K562 (cell line): ENCODE data around the gene NCOA4. TPM values are rescaled to one million over a fixed set of nuclear protein-coding genes. Genes with fewer than 3 reads are reported as not detected.
A peak's percentile ranks its signal among the peaks of the same experiment; 100 is the strongest.

Source experiments
- ARID2 ChIP-seq: fragments of 450-650 bp; IDR thresholded peaks from 2 replicates; pipeline ENCODE4 v1.6.1; 2017; ENCODE audit warnings: antibody characterized with exemption, mild to moderate bottlenecking
- ATF4 ChIP-seq: fragments of 450-650 bp; formaldehyde crosslinking; IDR thresholded peaks from 2 replicates; pipeline ENCODE4 v1.4.0; 2022; ENCODE audit warnings: mild to moderate bottlenecking, moderate library complexity
- CLOCK ChIP-seq: fragments of 250-450 bp; sonication (Bioruptor Pico); IDR thresholded peaks from 2 replicates; pipeline ENCODE4 v1.4.0; 2020; ENCODE audit warnings: mild to moderate bottlenecking, moderate library complexity, borderline replicate concordance
- CREB5 ChIP-seq: fragments of 250-450 bp; sonication (Bioruptor Pico); IDR thresholded peaks from 2 replicates; pipeline ENCODE4 v1.5.0; 2020; ENCODE audit warnings: mild to moderate bottlenecking
- FOXJ2 ChIP-seq: fragments of 200-800 bp; sonication (Bioruptor generic); IDR thresholded peaks from 2 replicates; pipeline ENCODE4 v1.6.1; 2016; ENCODE audit warnings: missing genetic modification characterization, missing compliant biosample characterization
- FOXK1 ChIP-seq: sonication (generic); formaldehyde crosslinking; IDR thresholded peaks from 2 replicates; pipeline ENCODE4 v1.8.0; 2022; ENCODE audit warnings: missing genetic modification reagents, mild to moderate bottlenecking, borderline replicate concordance
- MAZ ChIP-seq, 2 experiments: fragments of 450-650 bp in 1 of 2; sonication (generic) in 1 of 2; formaldehyde crosslinking; IDR thresholded peaks in 1 of 2; conservative IDR thresholded peaks in 1 of 2; 2 replicates each; pipeline versions ENCODE4 v1.4.0 to v1.5.0; 2020; ENCODE audit warnings: mild to moderate bottlenecking in 1 of 2, missing genetic modification reagents in 1 of 2
- PHTF2 ChIP-seq: fragments of 250-450 bp; sonication (Bioruptor Pico); IDR thresholded peaks from 2 replicates; pipeline ENCODE4 v1.5.0; 2021; ENCODE audit warnings: mild to moderate bottlenecking
- PTBP1 ChIP-seq: fragments of 200-400 bp; formaldehyde crosslinking; IDR thresholded peaks from 2 replicates; pipeline ENCODE4 v1.6.1; 2017; ENCODE audit warnings: low read depth, low read length
- PYGO2 ChIP-seq: fragments of 450-650 bp; IDR thresholded peaks from 2 replicates; pipeline ENCODE4 v1.6.1; 2016; ENCODE audit warnings: mild to moderate bottlenecking, missing genetic modification characterization, moderate library complexity, missing compliant biosample characterization
- SNAPC5 ChIP-seq: fragments of 250-450 bp; sonication (Bioruptor Pico); IDR thresholded peaks from 2 replicates; pipeline ENCODE4 v1.8.0; 2021; ENCODE audit warnings: moderate library complexity, mild to moderate bottlenecking, inconsistent platforms
- SNRNP70 ChIP-seq: fragments of 200-400 bp; formaldehyde crosslinking; optimal IDR thresholded peaks from 2 replicates; pipeline ENCODE3; 2017; ENCODE audit warnings: low read depth, low read length
- TBP ChIP-seq: optimal IDR thresholded peaks from 2 replicates; pipeline ENCODE3; 2011; ENCODE audit warnings: low read depth, low read length, improper control_type of control experiment
- ZFP91 ChIP-seq: sonication (generic); formaldehyde crosslinking; IDR thresholded peaks from 2 replicates; pipeline ENCODE4 v1.8.0; 2022; ENCODE audit warnings: mild to moderate bottlenecking, missing genetic modification reagents
- ZNF444 ChIP-seq: fragments of 250-450 bp; sonication (Bioruptor Pico); IDR thresholded peaks from 2 replicates; pipeline ENCODE4 v1.4.0; 2020; ENCODE audit warnings: mild to moderate bottlenecking, moderate library complexity
- ZNF589 ChIP-seq: fragments of 200-800 bp; sonication (Bioruptor generic); IDR thresholded peaks from 2 replicates; pipeline ENCODE4 v1.6.1; 2016; ENCODE audit warnings: low read depth, missing genetic modification characterization, missing compliant biosample characterization
- polyA plus RNA-seq, 8 experiments: library from polyadenylated mRNA; depleted of rRNA in 4 of 8; stranded (reverse) in 5 of 8; unstranded in 3 of 8; fragments of >200 nt; fragmentation: Nextera tagmentation in 2 of 8; fragmentation: Illumina TruSeq in 1 of 8; extraction: Ambion mirVana in 2 of 8; extraction: Trizol in 1 of 8; gene quantifications; 2 replicates each; pipeline versions ENCODE4 v1.2.1 to v1.2.3, GENCODE V29; 2011 to 2014; ENCODE audit warnings: inconsistent platforms in 1 of 8, missing spikeins in 1 of 8
- total RNA-seq, 7 experiments: library from RNA; depleted of rRNA in 6 of 7; stranded (reverse); fragments of >200 nt in 6 of 7; fragmentation: Illumina TruSeq in 2 of 7; extraction: Trizol in 2 of 7; gene quantifications; 2 replicates each; pipeline versions ENCODE4 v1.2.1 to v1.2.3, GENCODE V29; 2011 to 2021; ENCODE audit warnings: low replicate concordance in 1 of 7

NCOA4 gene
- total and polyA plus RNA-seq, 9 of the 15 experiments (the other 6 are each of a cell fraction or from before 2014, with no cell fraction given) = 89.8 to 283 (median 181) TPM

GRCh38 chr10:46001187-46001756 lies 29.2 kb downstream of the NCOA4 start (continued):
- TF ChIP-seq CLOCK (CRISPR knock-in tag) = peak; percentile 86; the same call in 1 of the 2 replicates
- TF ChIP-seq FOXJ2 (tag) = peak; percentile 83; the same call in 1 of the 2 replicates
- TF ChIP-seq SNRNP70 = no peak
- no peak for TF ChIP-seq ZFP91 (CRISPR knock-in tag)
- peak; percentile 42; the same call in 1 of the 2 replicates for TF ChIP-seq SNAPC5 (CRISPR knock-in tag)
- TF ChIP-seq ZNF444 (CRISPR knock-in tag) = peak; percentile 80; the same call in 1 of the 2 replicates
- TF ChIP-seq MAZ (CRISPR knock-in tag; conservative IDR thresholded peaks at IDR 0.05 in 1 of 2, IDR thresholded peaks at IDR 0.05 in 1 of 2) = peak; percentile 41 to 83
- TF ChIP-seq PTBP1 = no peak
- TF ChIP-seq CREB5 (CRISPR knock-in tag) = 0 out of 2 replicates have a peak, but pooled peaks have one; percentile 40
- TF ChIP-seq PHTF2 = no peak
- peak; percentile 85 for TF ChIP-seq ATF4
- TF ChIP-seq FOXK1 (CRISPR knock-in tag) = no peak
- TF ChIP-seq ARID2 = no peak
- TF ChIP-seq TBP = no peak
- TF ChIP-seq ZNF589 (CRISPR knock-in tag) = peak; percentile 99
- TF ChIP-seq PYGO2 (tag) = peak; percentile 89
